ENCODE data around the gene EPB41L4B.
"Not testable (repeated sequence)": the region's sequence is repeated elsewhere in the genome, so short reads cannot be mapped to it uniquely, and the experiment has no call there.

Gene EPB41L4B

GRCh38 chr9:109297899-109298298, 23.0 kb downstream of the EPB41L4B start:
- no peak for DNase-seq (ENCODE audit: low read depth in 2 of 2)

GRCh38 chr9:109295221-109296130, 25.4 kb downstream of the EPB41L4B start:
- DNase-seq (ENCODE audit: low read depth in 2 of 2): no peak

- no peak for DNase-seq (ENCODE audit: low read depth in 2 of 2)
Measured at GRCh38 chr9:109290385-109290784, 30.5 kb downstream of the EPB41L4B start.

- no peak for DNase-seq (ENCODE audit: low read depth in 2 of 2)
Measured at GRCh38 chr9:109289931-109290330, 30.9 kb downstream of the EPB41L4B start.

GRCh38 chr9:109289186-109289585, 31.7 kb downstream of the EPB41L4B start:
- no peak for DNase-seq (ENCODE audit: low read depth in 2 of 2)

- DNase-seq (ENCODE audit: low read depth in 2 of 2): no peak
Measured at GRCh38 chr9:109286981-109287380, 33.9 kb downstream of the EPB41L4B start.

DNA sequence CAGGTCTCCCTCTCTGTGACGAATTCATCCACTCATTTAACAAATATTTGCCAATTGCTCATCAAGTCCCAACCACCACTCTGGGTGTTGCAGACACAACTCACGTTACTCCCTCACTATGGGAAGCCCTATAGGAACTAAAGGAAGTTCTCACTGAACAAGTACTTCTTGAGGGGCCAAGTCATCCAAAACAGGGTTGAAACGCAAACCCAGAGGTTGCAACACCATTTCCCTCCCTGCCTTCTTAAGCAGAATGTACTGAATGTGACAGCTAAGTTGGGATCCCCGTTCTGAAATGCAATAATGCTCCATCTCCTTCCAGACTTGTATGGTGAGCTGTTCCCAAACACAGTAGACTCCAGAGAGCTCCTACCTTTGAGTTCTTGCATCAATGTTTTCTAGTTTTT, 34.3 kb downstream of the EPB41L4B start:
- DNase-seq (ENCODE audit: low read depth in 2 of 2): no peak

GRCh38 chr9:109283672-109284071, 37.2 kb downstream of the EPB41L4B start:
- not testable (repeated sequence) for DNase-seq (ENCODE audit: low read depth in 2 of 2)

- no peak for DNase-seq (ENCODE audit: low read depth in 2 of 2)
Measured at GRCh38 chr9:109283012-109283411, 37.8 kb downstream of the EPB41L4B start.

DNA sequence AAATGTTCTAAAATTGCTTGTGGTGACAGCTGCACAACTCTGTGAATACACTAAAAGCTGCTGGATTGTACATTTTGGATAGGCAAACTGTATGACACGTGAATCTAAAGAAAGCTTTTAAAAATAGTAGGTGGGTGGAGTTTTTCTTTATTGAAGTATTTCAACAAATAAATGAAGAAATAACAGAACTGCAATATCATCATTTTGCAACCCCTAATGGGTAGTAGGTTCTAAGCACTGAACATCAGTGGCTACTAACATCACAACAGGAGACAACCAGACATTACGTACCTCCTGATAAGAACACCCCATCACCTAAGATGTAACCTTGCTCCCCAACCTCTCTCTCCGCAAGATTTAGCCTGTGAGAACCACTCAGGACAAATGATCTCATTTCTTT, 38.6 kb downstream of the EPB41L4B start:
- DNase-seq (ENCODE audit: low read depth in 2 of 2): no peak

DNA sequence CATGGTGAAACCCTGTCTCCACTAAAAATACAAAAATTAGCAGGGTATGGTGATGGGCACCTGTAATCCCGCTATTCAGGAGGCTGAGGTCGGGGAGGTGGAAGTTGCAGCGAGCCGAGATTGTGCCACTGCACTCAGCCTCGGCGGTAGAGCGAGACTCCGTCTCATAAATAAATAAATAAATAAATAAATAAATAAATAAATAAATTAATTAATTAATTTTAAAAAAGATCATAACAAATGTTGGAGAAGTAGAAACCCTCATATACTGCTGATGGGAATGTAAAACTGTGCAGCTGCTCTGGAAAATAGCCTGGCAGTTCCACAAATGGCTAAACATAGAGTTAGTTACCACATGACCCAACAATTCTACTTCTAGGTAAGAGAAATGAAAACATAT, 39.3 kb downstream of the EPB41L4B start:
- DNase-seq (ENCODE audit: low read depth in 2 of 2): no peak

- DNase-seq (ENCODE audit: low read depth in 2 of 2): no peak
Measured at GRCh38 chr9:109278848-109279247, 42.0 kb downstream of the EPB41L4B start.

DNA sequence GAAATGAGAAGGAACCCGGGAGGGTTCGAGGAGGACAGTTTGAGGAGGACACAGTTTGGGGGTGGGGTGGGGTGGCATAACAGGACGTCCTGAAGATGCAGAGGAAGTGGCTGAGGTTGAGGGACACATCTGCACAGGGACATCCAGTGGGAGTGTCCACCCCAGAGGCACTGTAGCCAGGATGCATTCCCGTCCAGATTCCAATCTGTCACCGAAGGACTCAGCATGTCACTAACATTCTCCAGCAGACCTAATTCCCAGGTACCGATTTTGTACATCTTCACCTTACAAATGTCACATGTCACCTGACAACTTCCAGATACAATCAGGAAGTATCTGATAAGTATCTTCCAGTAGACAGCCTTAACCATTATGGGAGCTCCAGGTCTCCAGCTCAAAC, 42.6 kb downstream of the EPB41L4B start:
- no peak for DNase-seq (ENCODE audit: low read depth in 2 of 2)

GRCh38 chr9:109277451-109277850, 43.4 kb downstream of the EPB41L4B start:
- DNase-seq (ENCODE audit: low read depth in 2 of 2): no peak

GRCh38 chr9:109276469-109277440, 44.1 kb downstream of the EPB41L4B start:
- DNase-seq (ENCODE audit: low read depth in 2 of 2): no peak

GRCh38 chr9:109274884-109275730, 45.8 kb downstream of the EPB41L4B start:
- DNase-seq (ENCODE audit: low read depth in 2 of 2): no peak

DNA sequence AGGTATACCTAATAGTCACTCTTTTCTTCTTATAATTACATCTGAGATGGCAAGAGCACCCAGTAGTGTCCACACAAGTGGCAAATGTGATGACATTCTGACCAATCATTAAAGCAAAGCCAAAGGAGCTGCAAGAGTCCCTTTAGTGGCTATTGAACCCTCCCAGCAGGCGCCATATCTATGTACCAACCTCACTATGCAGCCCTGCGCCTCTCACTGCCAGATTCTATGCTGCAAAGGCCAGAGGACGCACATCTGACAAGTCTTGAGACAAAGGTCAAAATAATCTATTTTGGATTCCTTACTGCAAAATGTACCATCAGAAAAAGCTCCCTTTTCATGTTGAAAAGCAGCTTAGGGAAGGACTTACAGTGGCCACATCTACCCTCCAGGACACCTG, 47.0 kb downstream of the EPB41L4B start:
- DNase-seq (ENCODE audit: low read depth in 2 of 2): no peak

DNA sequence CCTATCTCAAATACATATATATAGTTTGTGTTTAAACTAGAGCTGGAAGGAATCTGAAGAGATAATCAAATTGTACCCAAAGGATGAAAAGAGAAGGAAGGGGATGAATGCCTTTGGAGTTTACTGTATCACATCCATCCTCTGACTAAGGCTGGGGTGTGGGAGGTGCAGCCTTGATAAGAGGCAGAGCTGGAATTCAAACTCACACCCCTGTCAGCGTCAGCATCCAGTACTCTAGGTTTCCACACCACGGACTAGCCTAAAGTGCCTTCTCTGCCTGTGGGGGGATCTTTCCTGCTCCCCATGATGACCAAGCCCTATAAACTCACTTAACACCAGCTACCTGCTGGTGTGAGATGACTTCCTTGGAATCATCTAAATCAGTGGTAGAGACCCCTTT, 48.1 kb downstream of the EPB41L4B start:
- DNase-seq (ENCODE audit: low read depth in 2 of 2): no peak

GRCh38 chr9:109272045-109272444, 48.8 kb downstream of the EPB41L4B start:
- DNase-seq (ENCODE audit: low read depth in 2 of 2): no peak

DNA sequence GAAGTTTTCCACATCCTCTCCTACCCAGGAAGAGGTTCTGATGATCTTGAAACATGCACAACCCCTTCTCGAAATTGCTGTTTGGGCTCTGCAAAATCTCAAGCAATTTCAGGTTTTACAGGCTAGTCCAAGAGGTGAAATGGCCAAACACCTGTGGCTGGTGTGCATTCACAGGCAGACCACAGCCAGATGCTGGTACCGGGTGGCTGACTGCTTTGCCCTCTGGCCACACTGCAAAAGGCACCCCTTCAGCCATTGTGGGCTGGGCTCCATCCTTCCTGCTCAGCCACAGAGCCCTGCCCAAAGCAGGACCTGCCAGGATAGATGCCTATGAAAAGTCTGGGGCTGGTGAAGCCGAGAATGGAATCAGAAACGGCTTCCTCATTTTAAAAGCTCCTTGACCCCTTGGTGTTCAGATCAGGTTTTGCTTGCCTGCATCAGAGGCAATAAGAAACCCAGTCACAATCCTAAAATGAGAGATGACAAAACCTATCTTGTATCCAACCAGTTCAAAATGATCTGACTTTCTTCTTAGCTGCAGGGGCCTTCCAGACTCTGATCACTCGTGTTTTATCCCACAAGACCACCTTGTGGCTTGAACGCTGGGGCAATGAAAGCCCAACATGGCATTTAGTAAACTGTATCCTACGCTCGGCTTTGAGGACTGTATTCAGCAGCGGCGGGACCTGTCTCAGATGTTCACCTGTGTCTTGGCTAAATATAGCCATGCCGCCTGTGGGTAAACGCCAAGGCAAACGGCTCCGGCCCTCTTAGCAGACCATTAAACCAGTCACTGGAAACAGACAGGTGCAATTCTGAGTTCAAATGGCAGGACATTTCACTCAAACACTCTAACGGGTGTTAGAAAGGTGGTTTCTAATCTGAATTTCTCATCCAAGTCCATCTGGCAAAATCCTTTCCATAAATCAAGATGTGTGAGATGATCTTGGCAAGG, 49.6 kb downstream of the EPB41L4B start:
- DNase-seq (ENCODE audit: low read depth in 2 of 2): no peak
